ENCODE measurements around the gene SLC16A8. TPM values are rescaled to one million over a fixed set of nuclear protein-coding genes. Genes with fewer than 3 reads are reported as not detected.

SLC16A8 gene
- total and polyA plus RNA-seq, 2 of the 13 experiments (the other 11 are each of a cell fraction or from before 2014, with no cell fraction given): not detected

GRCh38 chr22:38110008-38110862 lies 26.3 kb upstream of the SLC16A8 start, which contains the start of gene BAIAP2L2 (continued):
- TF ChIP-seq TOE1 (CRISPR knock-in tag; IDR thresholded peaks at IDR 0.05): no peak
- peak; percentile 41; the same call in 1 of the 2 replicates for TF ChIP-seq RBFOX2 (IDR thresholded peaks at IDR 0.05; ENCODE audit: low read depth, low read length)
- 0 out of 2 replicates have a peak, but pooled peaks have one; percentile 16 for TF ChIP-seq THRA (CRISPR knock-in tag; IDR thresholded peaks at IDR 0.05; ENCODE audit: borderline replicate concordance)
- TF ChIP-seq BCL6 (CRISPR knock-in tag; IDR thresholded peaks at IDR 0.05): no peak; the same call in 1 of the 2 replicates
- no peak for TF ChIP-seq SRSF1 (optimal IDR thresholded peaks at IDR 0.05; ENCODE audit: low read depth, low read length)
- no peak for TF ChIP-seq CENPBD1 (CRISPR knock-in tag; IDR thresholded peaks at IDR 0.05; ENCODE audit: borderline replicate concordance, low read depth)
- TF ChIP-seq HES4 (CRISPR knock-in tag; IDR thresholded peaks at IDR 0.05; ENCODE audit: borderline replicate concordance): no peak
- TF ChIP-seq HIVEP1 (CRISPR knock-in tag; IDR thresholded peaks at IDR 0.05): no peak
- 0 out of 2 replicates have a peak, but pooled peaks have one; percentile 61 for TF ChIP-seq ZNF572 (CRISPR knock-in tag; IDR thresholded peaks at IDR 0.05)
- TF ChIP-seq ZBTB7A (CRISPR knock-in tag; IDR thresholded peaks at IDR 0.05): no peak
- no peak for TF ChIP-seq ZNF543 (CRISPR knock-in tag; IDR thresholded peaks at IDR 0.05)
- TF ChIP-seq AFF4 (CRISPR knock-in tag; IDR thresholded peaks at IDR 0.05): no peak
- no peak for TF ChIP-seq SSRP1 (CRISPR knock-in tag; IDR thresholded peaks at IDR 0.05)
- peak; percentile 4; the same call in 1 of the 2 replicates for TF ChIP-seq ELF1 (CRISPR knock-in tag; IDR thresholded peaks at IDR 0.05)
- TF ChIP-seq MAX (IDR thresholded peaks at IDR 0.05): peak; percentile 80
- TF ChIP-seq ZFP36 (IDR thresholded peaks at IDR 0.05; ENCODE audit: borderline replicate concordance, low read depth, low read length, partially characterized antibody): no peak
- TF ChIP-seq BORCS8-MEF2B (CRISPR knock-in tag; IDR thresholded peaks at IDR 0.05): peak; percentile 20; the same call in 1 of the 2 replicates
- TF ChIP-seq PCBP1 (IDR thresholded peaks at IDR 0.05; ENCODE audit: borderline replicate concordance, low read depth, low read length): no peak
- TF ChIP-seq ARNT2 (CRISPR knock-in tag; IDR thresholded peaks at IDR 0.05; ENCODE audit: low read depth): no peak
- TF ChIP-seq EED (CRISPR knock-in tag; IDR thresholded peaks at IDR 0.05): 0 out of 2 replicates have a peak, but pooled peaks have one; percentile 5
- TF ChIP-seq ERF (CRISPR knock-in tag; IDR thresholded peaks at IDR 0.05): peak; percentile 35; the same call in 1 of the 2 replicates
